Thoracic aorta (tissue), 2 donors: ENCODE data around the gene UBE2D2. TPM values are rescaled to one million over a fixed set of nuclear protein-coding genes. Genes with fewer than 3 reads are reported as not detected.

Experiments used
- ATAC-seq: fragments of 150-250 bp; one replicate; pipeline ENCODE4 v1.8.0; 2017; ENCODE audit warnings: low read depth; ENCODE audit not compliant: insufficient number of reproducible peaks, low FRiP score
- DNase-seq: peaks from one replicate; pipeline ENCODE4 v3.0.0-alpha.2; 2020; ENCODE audit warnings: low spot score
- H3K27ac ChIP-seq, 2 donors: fragments of 200-600 bp; sonication (generic); 1 replicate in 1 of 2; 2 replicates in 1 of 2; pipeline ENCODE4 v1.5.1; 2016; ENCODE audit warnings: mild to moderate bottlenecking in 2 of 2, moderate library complexity in 2 of 2
- H3K27me3 ChIP-seq: fragments of 200-600 bp; sonication (generic); replicated peaks from 2 replicates; pipeline ENCODE4 v1.6.0; 2016; ENCODE audit warnings: mild to moderate bottlenecking; ENCODE audit not compliant: insufficient read depth
- H3K36me3 ChIP-seq: fragments of 200-600 bp; sonication (generic); one replicate; pipeline ENCODE4 v1.5.1; 2016
- H3K4me1 ChIP-seq, 2 donors: fragments of 200-600 bp; sonication (generic); 1 replicate in 1 of 2; 2 replicates in 1 of 2; pipeline versions ENCODE4 v1.5.1 to v1.6.0; 2016; ENCODE audit warnings: low read depth in 2 of 2, mild to moderate bottlenecking in 1 of 2; ENCODE audit not compliant: control insufficient read depth in 1 of 2
- H3K4me3 ChIP-seq: fragments of 200-600 bp; sonication (generic); 2 replicates; pipeline ENCODE4 v1.5.1; 2016; ENCODE audit warnings: mild to moderate bottlenecking
- H3K9me3 ChIP-seq: fragments of 200-600 bp; sonication (generic); 2 replicates; pipeline ENCODE4 v1.5.1; 2016
- CTCF ChIP-seq: fragments of 200-600 bp; sonication (generic); IDR thresholded peaks from one replicate; pipeline ENCODE4 v1.5.1; 2019; ENCODE audit warnings: antibody characterized with exemption
- total RNA-seq, 2 donors: library from RNA; depleted of rRNA; stranded (reverse); fragments of >200 nt; gene quantifications; one replicate each; pipeline versions ENCODE4 v1.1.0 to v1.2.3, GENCODE V29; 2016

UBE2D2 gene
- total RNA-seq, 2 donors from 2014 or later: 51.9 to 66.7 TPM

DNA sequence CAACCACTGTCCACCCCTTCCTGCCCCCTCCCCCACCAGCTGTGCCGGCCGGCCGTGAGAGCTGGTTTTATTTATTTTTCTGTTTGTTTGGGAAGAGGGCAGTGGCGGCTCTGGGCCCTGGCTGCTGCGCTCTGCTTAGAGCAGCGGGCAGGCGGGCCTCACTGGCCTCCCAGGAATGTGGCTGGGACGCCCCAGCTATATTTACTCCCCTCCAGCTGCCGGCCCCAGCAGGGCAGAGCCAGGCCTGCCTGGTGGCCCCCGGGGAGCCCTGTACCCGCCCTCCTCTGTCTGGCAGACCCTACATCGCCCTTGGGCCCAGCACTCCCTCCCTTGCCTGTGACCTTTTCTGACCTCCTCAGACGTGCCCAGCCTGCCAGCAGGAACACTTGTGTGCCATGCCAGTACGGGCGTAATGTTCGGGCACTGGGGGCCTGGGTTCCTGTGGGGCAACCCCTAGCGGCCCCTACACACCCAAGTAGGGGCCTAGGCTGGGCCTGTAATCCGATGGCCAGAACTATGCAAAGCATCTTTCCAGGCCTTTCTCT lies 94.7 kb downstream of the UBE2D2 start:
- no peaks in the 10 kb centered on the region for H3K36me3 ChIP-seq
- TF ChIP-seq CTCF: no peak
- peak overlapping the region; percentile 95 to 99 for H3K27ac ChIP-seq
- peak overlapping the region; percentile 46 for H3K4me3 ChIP-seq
- H3K4me1 ChIP-seq: peaks cover 83 to 97% of the 10 kb centered on the region in 2 donors
- ATAC-seq: no peak
- no peaks in the 10 kb centered on the region for H3K9me3 ChIP-seq
- H3K27me3 ChIP-seq: no peaks in the 10 kb centered on the region
- DNase-seq: no peak

DNA sequence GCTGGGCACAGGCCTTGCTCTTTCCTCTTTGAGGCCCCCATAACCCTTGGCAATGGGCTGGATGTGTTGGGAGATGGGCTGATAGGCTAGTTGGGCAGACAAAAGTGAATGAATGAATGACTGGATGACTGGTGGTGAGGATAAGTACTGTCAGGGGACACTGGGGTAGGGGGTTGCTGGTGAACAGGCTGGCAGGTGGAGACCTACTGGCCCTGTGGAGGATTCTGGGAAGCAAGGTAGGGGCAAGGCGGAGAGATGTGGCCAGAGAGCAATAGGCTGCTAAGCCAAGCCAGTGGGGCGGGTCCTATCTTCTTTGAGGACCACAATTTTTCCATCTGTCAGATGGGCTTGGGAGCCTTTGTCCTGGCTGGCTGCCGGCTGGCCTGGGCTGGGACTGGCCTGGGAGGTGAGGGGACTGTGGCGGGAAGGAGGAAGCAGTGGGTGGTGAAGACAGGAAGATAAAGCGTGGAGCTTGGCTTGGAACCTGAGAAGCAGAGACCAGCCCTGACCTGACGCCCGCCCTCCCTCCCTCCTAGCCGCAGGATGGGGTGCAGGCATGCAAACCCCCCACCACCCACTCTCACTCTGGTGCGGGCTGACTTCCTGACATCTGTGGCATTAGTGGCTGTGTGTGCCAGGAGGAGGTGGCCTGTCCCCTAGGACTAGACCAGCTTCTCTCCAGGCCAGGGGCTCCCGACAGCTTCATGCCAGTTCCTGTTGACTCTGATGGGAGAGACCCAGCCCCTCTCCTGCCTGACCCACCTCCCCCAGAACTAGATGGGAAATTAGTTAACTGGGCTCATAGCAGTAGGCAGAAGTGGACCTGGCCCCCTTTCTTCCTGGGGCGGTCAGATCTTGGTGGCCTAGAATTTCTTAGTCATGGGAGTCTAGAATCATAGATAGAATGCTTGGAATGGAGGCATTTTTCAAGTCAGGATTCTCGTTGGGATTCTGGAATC lies 96.5 kb downstream of the UBE2D2 start:
- DNase-seq: no peak
- no peak overlapping the region for H3K4me3 ChIP-seq
- H3K36me3 ChIP-seq: no peaks in the 10 kb centered on the region
- no peaks in the 10 kb centered on the region for H3K9me3 ChIP-seq
- H3K27me3 ChIP-seq: no peaks in the 10 kb centered on the region
- H3K27ac ChIP-seq: peak overlapping the region; percentile 95 to 99
- no peak for TF ChIP-seq CTCF
- H3K4me1 ChIP-seq: peaks cover 80 to 94% of the 10 kb centered on the region in 2 donors
- ATAC-seq: no peak

DNA sequence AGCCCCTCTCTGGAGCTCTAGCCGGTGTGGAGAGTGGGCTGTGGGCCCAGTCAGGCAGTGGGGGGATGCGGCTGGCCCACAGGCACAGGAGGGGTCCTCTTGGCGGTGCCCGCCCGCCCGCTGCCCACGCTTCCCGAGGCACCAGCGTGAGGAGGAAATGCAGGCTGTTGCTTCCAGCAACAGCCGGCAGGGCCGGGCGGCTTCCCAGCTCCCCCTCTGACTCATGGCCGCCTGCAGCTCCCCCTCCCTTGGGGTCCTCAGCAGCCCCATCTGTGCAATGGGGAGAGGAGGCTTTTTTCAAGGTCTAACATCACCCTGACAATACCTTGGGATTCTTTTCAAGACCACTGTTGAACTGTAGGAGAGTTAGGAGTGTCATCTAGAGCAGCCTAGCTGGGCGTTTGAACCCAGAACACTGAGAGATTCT lies 97.4 kb downstream of the UBE2D2 start:
- no peaks in the 10 kb centered on the region for H3K36me3 ChIP-seq
- H3K27ac ChIP-seq: peak overlapping the region; percentile 95 to 99
- no peak for DNase-seq
- H3K4me1 ChIP-seq: peaks cover 71 to 91% of the 10 kb centered on the region in 2 donors
- H3K9me3 ChIP-seq: no peaks in the 10 kb centered on the region
- H3K27me3 ChIP-seq: no peaks in the 10 kb centered on the region
- H3K4me3 ChIP-seq: peak overlapping the region; percentile 63
- ATAC-seq: peak; percentile 7
- peak; percentile 39 for TF ChIP-seq CTCF

- DNase-seq (no peak), ATAC-seq (peak; percentile 17)
- Histone ChIP-seq H3K4me1 (peaks cover 65 to 90% of the 10 kb centered on the region in 2 donors), H3K4me3 (peak overlapping the region; percentile 63), H3K27ac (peak overlapping the region; percentile 95 to 99), H3K27me3 (no peaks in the 10 kb centered on the region), H3K36me3 (no peaks in the 10 kb centered on the region), H3K9me3 (no peaks in the 10 kb centered on the region)
- TF ChIP-seq CTCF: no peak
Measured at GRCh38 chr5:139658928-139659667, 98.0 kb downstream of the UBE2D2 start.

DNA sequence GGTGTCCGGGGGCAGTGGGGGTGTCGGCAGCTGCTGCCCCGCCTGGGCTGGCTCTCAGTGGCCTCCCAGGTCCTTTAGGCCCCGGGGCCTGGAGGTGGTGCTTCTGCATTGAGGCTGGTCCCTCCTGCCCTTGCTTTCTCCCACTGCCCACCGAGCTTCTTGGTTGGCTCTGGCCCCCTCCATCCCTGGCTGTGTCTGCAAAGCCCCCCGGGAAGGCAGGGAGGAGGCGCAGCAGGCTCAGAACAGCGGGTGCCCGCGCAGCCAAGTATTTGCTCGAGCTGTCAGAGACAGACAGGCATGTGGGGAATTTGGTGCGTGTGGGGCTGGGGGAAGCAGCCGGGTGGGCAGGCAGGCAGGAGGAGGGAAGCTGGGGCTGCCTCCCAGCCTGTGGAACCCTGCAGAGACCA lies 98.6 kb downstream of the UBE2D2 start:
- no peaks in the 10 kb centered on the region for H3K27me3 ChIP-seq
- no peak for TF ChIP-seq CTCF
- no peaks in the 10 kb centered on the region for H3K9me3 ChIP-seq
- no peak for DNase-seq
- H3K36me3 ChIP-seq: no peaks in the 10 kb centered on the region
- H3K27ac ChIP-seq: peak overlapping the region; percentile 95 to 99
- peak overlapping the region; percentile 63 for H3K4me3 ChIP-seq
- H3K4me1 ChIP-seq: peaks cover 62 to 90% of the 10 kb centered on the region in 2 donors
- ATAC-seq: no peak
